ENCODE data around the gene CEP44. TPM values are rescaled to one million over a fixed set of nuclear protein-coding genes. Genes with fewer than 3 reads are reported as not detected.
A peak's percentile ranks its signal among the peaks of the same experiment; 100 is the strongest.

CEP44 gene
- total RNA-seq, 1 donor from 2014 or later = 17.0 TPM

DNA sequence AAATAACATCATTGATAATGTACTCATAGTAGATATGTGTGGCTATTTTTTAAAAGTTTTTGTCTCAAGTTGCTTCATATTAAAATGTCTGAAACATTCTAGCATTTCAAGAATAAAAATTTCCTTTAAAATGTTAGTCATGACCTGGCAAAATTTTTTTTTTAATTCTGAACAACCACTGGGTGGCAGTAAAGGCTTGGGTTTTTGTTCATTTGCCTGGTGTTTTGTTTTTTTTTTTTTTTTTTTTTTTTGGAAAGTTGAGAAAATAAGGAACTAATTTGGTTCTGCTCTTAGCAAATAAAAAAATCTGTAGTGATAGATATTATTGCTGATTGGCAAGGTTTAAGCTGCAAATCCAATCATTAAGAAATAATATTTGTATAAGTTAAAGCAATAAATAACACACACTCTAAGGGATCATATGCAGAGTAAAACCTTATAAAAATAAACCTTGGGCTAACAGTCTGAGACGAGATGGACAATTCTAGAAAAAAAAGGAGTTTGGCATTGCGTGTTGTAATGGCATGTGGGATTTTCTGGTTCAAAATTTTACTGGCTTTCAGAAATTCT, 81.4 kb downstream of the CEP44 start:
- no peak overlapping the region for H3K4me3 ChIP-seq
- no peaks in the 10 kb centered on the region for H3K9me3 ChIP-seq
- H3K27me3 ChIP-seq (ENCODE audit: low read depth) = no peaks in the 10 kb centered on the region
- intact Hi-C loops (cut with DNase I) = loop anchor here (5.0 to 10.0 kb wide), 2 partner anchors 267 to 1170 kb away; no protein-coding TSS in a partner anchor
- H3K36me3 ChIP-seq = no peaks in the 10 kb centered on the region
- no peaks in the 10 kb centered on the region for H3K4me1 ChIP-seq
- DNase-seq = no peak
- no peak overlapping the region for H3K27ac ChIP-seq
- TF ChIP-seq, protein P1, sequence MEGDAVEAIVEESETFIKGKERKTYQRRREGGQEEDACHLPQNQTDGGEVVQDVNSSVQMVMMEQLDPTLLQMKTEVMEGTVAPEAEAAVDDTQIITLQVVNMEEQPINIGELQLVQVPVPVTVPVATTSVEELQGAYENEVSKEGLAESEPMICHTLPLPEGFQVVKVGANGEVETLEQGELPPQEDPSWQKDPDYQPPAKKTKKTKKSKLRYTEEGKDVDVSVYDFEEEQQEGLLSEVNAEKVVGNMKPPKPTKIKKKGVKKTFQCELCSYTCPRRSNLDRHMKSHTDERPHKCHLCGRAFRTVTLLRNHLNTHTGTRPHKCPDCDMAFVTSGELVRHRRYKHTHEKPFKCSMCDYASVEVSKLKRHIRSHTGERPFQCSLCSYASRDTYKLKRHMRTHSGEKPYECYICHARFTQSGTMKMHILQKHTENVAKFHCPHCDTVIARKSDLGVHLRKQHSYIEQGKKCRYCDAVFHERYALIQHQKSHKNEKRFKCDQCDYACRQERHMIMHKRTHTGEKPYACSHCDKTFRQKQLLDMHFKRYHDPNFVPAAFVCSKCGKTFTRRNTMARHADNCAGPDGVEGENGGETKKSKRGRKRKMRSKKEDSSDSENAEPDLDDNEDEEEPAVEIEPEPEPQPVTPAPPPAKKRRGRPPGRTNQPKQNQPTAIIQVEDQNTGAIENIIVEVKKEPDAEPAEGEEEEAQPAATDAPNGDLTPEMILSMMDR (IDR thresholded peaks at IDR 0.05) = peak; percentile 58
- ATAC-seq = peak in 1 of 2 donors; percentile 28

DNA sequence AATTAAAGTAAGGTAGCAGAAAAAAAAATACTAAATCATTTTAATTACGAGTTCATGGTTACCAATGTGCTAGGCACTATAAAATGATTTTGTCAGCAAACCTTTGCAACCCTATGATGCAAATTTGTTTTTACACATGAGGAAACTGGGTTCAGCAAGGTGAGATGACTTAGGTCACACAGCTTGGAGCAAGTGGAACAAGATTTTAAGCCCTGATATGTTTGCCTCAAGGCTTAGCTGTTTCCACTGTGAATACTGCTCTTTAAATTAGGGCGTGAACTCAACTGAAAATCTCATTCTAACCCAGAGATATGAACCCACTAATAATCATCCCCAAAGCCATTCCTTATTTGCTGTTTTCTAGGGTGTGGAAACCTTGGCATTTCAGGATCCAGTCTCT, 86.3 kb downstream of the CEP44 start:
- no peaks in the 10 kb centered on the region for H3K9me3 ChIP-seq
- no peaks in the 10 kb centered on the region for H3K27me3 ChIP-seq (ENCODE audit: low read depth)
- no peak overlapping the region for H3K27ac ChIP-seq
- TF ChIP-seq, protein P1 (IDR thresholded peaks at IDR 0.05) = no peak
- no peaks in the 10 kb centered on the region for H3K36me3 ChIP-seq
- no peak overlapping the region for H3K4me3 ChIP-seq
- intact Hi-C loops (cut with DNase I) = loop anchor here (5.0 to 10.0 kb wide), 2 partner anchors 262 to 1165 kb away; no protein-coding TSS in a partner anchor
- no peak for DNase-seq
- ATAC-seq = no peak
- no peaks in the 10 kb centered on the region for H3K4me1 ChIP-seq

DNA sequence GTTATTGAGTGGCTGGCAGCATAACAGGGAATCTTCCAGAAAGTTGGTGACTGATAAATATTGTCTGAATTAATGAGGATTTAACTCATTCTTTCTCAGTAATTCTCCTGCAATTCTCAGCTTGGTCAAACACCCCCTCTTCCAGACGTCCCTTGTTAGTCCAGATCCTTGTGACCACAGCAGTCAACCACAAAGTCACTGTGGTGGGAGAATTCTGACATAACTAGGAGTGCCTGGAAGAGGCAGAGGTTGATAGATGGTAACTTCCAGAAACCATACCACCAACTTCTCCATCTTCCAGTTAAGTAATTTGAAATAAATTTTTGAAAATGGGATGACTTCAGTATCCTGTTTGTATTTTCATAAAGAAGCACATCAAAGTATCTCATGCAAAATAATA, 90.1 kb downstream of the CEP44 start:
- Histone ChIP-seq H3K4me1 (no peaks in the 10 kb centered on the region), H3K27me3 (ENCODE audit: low read depth) (no peaks in the 10 kb centered on the region), H3K36me3 (no peaks in the 10 kb centered on the region), H3K27ac (no peak overlapping the region), H3K9me3 (no peaks in the 10 kb centered on the region), H3K4me3 (no peak overlapping the region)
- TF ChIP-seq, protein P1 (IDR thresholded peaks at IDR 0.05) = no peak
- intact Hi-C loops (cut with DNase I) = no loop called here
- no peak for ATAC-seq
- DNase-seq = no peak

DNA sequence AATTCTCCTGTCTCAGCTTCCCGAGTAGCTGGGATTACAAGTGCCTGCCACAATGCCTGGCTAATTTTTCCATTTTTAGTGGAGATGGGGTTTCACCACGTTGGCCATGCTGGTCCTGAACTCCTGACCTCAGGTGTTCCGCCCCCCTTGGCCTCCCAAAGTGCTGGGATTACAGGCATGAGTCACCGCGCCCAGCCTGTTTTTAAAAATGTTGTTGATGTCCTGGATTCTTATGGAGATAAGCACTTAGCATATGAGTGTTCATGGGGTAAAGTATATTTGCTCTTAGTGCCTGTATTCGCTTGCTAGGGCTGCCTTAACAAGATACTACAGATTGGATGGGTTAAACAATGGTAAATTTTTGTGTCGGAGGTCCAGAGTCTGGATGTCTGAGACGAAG, 91.7 kb downstream of the CEP44 start:
- TF ChIP-seq, protein P1 (IDR thresholded peaks at IDR 0.05) = no peak
- Histone ChIP-seq H3K9me3 (no peaks in the 10 kb centered on the region), H3K36me3 (no peaks in the 10 kb centered on the region), H3K27ac (no peak overlapping the region), H3K4me1 (no peaks in the 10 kb centered on the region), H3K27me3 (ENCODE audit: low read depth) (no peaks in the 10 kb centered on the region), H3K4me3 (no peak overlapping the region)
- ATAC-seq (no peak), DNase-seq (no peak)
- intact Hi-C loops (cut with DNase I) = no loop called here

DNA sequence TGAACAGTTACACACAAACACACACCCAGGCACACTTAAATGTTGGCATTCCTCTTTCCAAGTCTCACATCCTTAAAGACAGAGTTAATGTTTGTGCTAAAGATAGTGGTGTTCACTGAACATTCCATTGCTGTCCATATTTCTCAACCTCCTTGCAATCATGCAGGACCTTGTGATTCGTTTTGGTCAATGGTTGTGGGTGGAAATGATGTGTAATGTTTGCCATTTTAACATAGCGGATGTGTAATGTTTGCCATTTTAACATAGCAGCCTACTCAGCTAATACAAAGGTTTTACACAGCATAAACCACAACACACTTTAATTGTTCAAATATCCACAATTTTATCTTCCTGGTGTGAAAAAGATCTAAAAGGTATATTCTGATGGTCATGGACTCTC, 93.9 kb downstream of the CEP44 start:
- Histone ChIP-seq H3K27ac (no peak overlapping the region), H3K4me1 (no peaks in the 10 kb centered on the region), H3K36me3 (no peaks in the 10 kb centered on the region), H3K4me3 (no peak overlapping the region), H3K27me3 (ENCODE audit: low read depth) (no peaks in the 10 kb centered on the region), H3K9me3 (no peaks in the 10 kb centered on the region)
- DNase-seq = no peak
- TF ChIP-seq, protein P1 (IDR thresholded peaks at IDR 0.05) = no peak
- ATAC-seq = no peak
- intact Hi-C loops (cut with DNase I) = no loop called here
